Measurements from ENCODE around the gene RPS19BP1.

The RPS19BP1 gene

DNA sequence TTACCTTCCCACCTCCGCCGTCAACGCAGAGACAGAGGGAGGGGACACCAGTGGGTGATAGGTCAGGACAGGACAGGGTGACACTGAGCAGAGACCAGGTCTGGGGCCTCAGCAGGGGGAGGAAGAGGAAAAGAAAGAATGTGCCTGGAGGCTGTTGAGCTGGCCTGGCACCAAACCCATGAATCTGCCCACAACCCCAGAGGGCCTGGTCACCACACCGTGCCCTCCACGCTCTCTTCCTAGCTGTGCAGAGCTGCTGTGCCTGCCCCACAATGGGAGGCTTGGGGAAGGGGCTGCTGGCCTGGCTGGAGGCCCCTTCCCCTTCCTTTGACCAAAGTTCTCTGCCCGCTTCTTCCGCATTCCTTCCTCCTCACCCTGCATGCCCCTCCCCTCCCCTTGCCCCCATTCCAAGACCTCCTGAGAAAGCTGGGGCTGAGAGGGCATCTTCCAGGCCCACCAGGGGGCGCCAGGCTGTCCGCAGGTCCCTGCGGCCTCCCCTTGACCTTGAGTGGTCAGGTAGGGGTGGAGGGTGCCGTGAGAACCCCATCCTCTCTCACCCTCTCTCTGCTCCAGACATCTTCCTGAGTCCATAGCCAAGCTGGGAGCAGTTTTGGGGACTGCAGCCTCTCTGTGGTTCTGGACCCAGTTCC, 27.0 kb upstream of the RPS19BP1 start:
- no peak for DNase-seq (ENCODE audit: low read depth in 2 of 2)

DNA sequence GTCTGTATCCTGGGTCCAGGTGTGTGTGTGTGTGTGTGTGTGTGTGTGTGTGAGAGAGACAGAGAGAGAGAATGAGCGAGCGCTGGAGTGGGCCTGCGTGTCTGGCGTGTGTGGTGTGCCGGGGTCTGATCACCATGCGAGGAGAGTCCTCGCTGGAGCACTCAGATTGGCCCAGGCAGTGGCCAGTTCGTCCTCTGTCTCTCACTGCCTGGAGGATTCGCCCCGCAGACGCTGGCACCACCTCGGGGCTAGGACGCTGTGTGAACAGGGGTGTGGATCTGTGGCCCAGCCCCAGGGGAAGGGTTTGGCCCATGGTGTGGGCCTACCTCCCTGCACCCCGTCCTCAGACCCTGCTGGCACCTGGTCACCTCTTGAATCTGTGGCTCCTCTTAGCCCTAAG, 26.4 kb upstream of the RPS19BP1 start:
- DNase-seq (ENCODE audit: low read depth in 2 of 2), result no peak

DNA sequence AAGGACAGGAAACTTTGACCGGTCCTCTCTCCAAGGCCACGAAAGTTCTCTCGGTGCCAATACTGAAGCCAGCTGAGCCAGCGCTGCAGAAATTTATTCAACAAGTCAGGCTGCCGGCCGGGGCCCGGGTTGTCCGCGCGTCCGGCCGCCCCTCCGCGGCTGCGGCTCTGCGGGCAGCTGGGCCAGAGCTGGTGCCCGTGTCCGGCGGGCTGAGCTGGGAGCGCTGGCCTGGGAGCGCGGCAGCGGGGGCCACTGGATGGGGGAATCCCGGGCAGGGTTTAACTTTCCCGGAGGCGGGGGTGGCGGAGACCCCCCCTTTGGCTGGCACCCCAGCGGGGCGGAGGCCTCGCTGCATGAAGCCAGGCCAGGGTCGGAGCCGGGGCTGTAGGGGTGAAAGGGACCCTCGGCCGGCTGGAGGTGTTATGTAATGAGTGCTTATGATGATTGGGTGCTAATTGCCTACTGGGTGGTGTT, 25.7 kb upstream of the RPS19BP1 start:
- no peak for DNase-seq (ENCODE audit: low read depth in 2 of 2)

DNA sequence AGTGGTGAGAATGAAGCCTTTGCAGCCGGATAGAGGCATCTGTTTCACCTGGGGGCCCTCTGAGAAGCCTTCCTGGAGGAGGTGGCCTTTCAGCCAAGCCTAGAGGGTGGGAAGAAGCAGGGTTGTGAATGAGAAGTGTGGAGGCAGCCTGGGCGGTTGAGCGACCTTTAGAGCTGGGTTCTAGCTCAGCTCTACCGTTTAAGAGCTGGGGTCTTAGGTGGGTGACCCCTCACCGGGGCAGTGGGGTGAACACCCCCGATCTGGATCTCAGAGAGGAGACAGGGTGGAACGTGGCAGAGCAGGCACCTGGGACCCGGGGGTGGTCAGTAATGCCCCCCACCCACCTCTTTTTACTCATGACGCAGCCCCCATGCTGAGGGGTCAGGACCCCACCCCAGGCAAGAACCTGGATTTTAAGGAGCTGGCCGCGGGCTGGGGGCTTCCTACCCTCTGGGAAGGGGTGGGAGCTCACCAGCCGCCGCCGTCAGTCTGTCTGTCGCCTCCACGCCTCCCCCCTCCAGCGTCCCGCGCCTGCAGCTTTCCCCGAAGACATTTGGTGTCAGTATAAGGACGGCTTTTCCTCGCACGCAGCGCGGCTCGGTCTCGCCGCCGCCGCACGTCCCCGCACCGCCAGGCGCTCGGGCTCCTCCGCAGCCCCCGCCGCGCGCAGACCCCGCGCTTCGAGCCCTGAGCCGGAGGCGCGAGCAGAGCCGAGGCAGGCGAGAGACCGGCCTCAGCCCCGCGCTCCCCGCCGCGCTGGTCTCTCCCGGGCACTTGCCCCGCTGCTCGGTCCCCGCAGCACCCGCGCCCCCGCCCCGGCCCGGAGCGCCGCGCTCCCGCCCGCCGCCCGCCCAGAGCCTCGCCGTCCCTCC, 24.7 kb upstream of the RPS19BP1 start:
- no peak for DNase-seq (ENCODE audit: low read depth in 2 of 2)

DNA sequence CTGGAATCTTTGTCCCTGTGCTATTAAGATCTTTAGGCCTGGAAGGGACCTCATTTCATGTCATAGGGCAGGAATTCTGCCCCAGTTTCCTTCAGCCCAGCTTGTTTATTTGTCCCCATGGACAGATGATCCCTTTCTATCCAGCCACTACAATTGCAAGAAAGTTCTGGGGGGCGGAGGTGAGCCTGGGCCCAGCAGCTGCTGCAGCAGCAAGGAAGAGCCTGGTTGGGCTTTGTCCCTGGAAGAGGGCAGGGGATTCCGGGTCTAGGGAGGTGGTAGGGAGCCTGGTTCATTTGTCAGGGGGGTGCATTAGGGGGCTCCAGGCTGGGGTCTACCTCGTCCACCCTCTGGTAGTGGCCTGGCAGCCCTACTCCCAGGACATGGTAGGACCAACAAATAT, 21.6 kb upstream of the RPS19BP1 start:
- DNase-seq (ENCODE audit: low read depth in 2 of 2), result no peak

DNA sequence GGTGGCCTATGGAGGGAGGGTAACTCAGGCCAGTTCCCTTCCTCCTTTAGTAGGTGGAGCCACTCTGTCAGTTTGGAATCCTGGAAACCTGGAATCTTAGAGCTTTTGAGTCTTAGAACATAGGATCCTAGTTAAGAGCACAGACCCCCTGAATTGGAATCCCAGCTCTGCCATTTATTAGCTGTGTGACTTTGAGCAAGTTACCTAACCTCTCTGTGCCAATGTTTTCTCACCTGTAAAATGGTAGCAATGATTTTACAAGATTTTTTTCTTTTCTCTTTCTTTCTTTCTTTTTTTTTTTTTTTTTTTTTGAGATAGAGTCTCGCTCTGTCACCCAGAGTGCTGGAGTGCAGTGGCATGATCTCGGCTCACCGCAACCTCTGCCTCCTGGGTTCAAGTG, 20.9 kb upstream of the RPS19BP1 start:
- DNase-seq (ENCODE audit: low read depth in 2 of 2), result no peak

DNA sequence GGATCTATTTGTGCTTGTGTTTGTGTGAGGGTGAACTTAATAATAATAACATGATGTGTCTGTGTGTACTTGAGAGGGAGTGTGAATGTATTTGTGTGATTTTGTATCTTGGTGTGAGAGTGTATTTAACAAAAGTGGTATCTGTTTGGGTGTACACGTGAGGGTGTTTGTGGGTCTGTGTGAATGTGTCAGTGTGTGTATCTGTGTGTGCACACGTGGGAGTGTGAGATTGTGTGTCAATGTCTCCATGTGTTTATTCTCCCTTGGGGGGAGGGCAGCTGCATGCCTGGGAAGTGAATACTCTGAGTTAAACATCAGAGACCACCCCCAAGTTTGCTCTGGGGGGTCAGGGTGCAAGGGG, 15.0 kb upstream of the RPS19BP1 start:
- DNase-seq (ENCODE audit: low read depth in 2 of 2), result no peak

DNA sequence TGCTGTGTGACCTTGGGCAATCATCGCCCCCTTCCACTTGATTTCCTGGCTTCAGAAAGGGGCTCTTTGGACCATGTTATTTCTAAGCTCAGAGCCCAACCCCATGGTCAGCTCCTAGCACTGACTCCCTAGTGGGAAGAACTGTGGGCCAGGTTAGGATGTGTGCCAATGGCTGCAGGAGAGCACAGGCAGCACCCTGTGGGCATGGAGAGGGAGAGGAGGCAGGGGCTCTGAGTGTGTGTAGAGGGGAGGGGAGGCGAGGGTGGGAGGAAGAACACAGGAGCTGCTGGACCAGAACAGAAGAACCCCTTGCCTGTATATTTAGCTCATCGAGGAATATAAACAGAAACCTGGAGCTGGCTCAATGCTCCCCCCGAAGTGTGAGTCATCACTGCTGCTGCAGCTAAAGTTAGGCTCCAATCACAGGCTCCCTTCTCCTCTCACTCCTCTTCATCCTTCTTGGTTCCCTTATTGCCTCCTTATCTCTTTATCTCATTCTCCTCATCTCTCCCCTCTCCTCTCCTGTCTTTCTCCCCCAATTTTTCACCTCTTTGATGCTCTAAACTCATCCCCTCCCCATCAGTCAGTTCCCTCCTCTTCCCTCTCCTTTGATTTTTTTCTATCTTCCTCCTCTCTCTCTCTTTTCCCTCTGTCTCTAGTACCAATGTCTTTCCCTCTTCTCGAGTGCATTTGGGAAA, 14.5 kb upstream of the RPS19BP1 start:
- DNase-seq (ENCODE audit: low read depth in 2 of 2), result no peak

DNA sequence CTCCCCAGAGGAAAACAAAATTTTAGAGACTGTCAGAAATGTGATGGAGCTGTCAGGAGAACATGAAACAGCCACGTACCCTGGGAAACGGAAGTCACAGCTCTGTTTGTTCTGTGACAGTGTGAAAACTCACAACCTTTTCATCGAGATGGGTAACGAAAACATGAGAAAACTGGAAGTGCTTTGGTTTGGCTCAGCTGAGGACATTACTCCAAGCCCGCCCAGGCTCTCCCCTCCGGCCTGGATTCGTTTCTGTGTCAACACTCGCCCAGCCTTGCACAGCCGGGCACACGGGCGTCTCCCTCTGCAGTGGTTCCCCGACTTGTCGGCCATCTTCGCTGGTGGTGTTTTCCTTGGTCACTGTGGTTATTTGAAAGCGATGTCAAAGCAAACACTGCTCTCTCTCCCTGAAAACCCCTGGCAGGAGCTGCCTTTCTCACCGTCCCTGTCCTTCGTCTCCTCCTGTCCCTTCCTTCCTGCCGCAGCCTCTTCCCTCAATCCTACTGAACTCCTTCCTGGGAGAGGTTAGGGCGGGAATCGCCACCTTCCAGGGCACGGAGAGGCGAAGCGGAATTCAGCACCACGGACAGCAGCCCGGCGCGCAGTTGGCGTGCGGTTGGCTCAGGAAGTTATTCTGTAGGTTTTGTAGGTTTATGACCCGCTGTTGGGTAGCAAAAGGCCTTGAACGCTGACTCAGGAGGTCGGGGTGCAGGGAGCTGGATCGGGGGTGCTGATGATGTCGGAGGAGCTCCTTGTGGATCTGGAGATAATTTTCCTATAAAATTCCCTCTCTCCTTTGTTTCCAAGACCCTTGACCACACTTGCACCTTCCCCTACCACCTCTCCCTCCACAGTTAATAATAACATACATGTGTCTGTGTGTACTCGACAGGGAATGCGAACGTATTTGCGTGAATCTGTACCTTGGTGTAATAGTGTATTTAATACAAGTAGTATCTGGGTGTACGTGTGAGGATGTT, 13.1 kb upstream of the RPS19BP1 start:
- no peak for DNase-seq (ENCODE audit: low read depth in 2 of 2)

DNA sequence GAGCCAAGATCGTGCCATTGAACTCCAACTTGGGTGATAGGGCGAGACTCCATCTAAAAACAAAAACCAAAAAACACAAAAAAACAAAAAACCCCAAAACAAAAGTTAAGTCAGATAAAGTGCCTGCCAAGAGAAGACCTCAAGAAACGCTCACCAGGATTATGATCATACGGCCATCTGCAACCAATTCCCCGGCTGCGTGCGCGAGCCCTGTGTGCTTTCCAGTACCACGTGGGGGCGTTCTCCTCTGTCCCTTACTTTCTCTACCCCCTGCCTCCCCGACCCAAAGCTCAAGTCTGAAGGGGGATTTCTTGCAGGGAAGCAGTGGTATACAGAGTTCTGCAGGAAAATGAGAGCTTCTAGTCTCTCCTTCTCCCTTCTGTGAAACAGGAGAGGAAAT, 10.5 kb upstream of the RPS19BP1 start:
- DNase-seq (ENCODE audit: low read depth in 2 of 2), result no peak

DNA sequence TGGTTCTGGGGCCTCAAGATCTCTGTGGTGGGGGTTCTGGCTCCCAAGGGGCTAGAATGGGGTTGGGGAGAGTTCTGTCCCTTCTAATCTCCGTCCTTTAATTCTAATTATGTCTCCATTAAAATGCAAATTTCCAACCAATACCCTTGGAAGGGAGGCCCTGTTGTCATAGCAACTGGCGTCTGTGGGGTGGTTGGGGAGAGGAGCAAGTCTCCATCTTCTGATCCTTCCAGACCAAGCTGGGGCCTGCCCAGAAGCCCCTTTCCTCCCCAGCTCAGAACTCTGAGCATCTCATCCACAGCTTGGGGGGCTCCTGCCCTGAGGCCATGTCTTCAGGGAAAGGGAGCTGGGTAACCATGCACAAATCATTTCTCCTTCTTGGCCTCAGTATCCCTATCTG, 5.4 kb upstream of the RPS19BP1 start:
- DNase-seq (ENCODE audit: low read depth in 2 of 2), result no peak

DNA sequence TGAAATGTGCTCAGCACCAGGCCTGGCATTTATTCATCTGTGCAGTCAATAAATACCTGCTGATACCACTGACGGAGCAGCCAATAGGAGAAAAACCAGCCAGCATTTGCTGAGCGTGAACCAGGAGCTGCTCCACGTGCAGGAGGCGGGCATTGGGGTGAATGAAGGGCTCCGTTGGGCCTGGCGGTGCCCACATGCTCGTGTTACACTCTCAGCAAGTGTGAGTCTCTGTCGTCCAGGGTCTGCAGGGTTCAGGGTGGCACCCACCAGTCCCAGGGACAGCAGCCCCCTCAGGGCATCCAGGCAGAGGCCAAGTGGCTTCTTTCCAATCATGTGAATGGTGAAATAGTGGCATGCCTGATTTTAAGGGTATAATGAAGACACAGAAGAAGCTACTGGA, 4.2 kb upstream of the RPS19BP1 start:
- DNase-seq (ENCODE audit: low read depth in 2 of 2), result no peak

DNA sequence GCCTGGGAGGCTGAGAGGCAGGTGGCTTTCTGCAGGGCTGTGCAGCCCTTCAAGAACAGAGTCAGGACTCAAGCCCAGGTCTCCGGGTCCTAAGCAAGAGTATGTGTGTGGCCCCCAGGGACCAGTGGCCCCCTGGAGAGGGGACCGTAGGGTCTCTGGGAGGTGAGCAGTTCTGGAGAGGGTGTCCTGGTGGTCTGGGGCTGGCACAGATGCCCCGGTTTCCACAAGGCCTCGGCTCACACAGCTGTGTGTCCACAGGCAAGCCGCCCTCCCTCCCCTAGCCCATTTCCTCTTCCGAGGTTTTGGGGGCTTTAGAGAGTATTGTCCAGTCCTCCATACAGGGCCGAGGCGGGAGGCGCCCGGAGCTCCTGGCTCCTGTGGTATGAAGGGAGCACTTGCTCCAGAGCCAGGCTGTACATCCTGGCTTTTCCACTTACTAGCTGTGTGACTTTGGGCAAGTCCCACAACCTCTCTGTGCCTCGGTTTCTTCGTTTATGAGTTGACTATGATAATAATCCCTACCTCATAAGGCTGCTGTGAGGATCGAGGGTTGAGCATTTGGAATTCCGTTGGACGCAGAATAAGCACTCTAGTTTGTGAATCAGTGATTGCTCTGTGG, 3.4 kb upstream of the RPS19BP1 start:
- DNase-seq (ENCODE audit: low read depth in 2 of 2), result no peak

DNA sequence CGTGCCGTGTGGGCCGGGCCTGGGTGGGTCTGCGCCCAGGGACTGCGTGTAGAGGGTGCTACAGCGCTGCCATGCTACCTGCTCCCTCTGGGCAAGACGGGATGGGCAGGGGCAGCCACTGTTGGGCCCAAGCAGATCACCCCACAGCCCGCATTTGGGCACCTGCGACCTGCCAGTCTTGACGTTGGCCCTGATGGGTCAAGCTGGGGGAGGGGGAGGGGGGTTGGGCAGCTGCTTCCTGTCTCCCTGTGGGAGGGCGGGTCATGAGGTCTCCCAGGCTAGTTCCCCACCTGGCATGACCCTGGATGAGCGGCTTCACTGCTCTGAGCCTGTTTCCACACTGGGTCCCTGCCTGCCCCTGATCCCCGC, 2.8 kb upstream of the RPS19BP1 start:
- DNase-seq (ENCODE audit: low read depth in 2 of 2), result no peak

DNA sequence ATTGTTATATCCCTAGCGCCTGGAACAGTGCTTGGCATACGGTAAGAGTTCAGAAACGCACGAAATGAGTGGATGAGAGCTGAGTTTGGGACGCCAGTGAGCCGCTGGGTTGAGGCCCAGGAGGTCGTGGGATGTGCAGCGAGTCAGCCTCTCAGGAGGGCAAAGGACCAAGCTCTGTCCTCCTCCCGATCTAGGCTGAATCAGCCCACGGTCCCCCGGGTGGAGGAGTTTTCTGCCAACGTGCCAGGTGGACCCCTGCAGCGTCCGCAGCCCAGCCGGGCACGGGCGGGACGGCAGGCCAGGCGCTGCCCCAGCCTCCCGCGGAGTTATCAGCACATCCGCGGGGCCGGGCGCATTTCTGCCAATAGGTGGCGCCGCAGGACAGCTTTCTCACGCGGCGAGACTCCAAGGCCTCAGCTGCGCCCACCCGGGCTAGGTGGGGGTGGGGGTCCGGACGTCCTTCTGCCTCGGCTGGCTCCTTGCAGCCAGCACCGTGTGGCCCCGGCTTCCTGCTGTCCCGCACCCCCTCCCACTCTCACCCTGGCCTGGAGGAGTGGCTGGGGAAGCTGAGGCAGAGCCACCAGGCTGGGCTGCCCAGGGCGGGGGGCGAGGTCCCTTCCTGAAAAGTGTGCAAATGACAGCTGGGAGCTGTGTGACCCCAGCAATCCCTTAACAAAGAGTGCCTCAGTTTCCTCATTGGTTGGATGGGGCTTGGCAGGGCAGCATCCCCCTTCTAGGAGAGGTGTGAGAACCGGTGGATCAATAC, 2.2 kb upstream of the RPS19BP1 start:
- peak; percentile 63 to 70 for DNase-seq (ENCODE audit: low read depth in 2 of 2)

DNA sequence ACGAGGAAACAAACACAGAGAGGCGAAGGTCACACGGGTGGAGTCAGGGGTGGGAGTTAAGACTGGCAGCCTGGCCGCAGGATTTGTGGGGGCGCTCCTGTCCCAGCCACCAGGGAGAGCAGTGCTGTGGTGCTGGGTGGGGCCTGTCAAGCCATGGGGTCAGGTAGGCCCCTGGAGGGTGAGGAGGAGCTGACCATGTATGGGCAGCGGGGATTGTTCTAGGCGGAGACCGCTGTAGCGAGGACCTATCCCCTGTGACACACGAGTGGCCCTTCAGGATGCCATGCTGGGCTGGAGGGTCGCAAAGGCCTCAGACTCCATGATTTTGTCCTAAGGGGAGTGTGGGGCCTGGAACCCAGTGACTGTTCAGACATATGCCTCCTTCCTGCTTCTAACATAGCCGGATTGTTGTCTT, 1.6 kb upstream of the RPS19BP1 start:
- DNase-seq (ENCODE audit: low read depth in 2 of 2), result no peak

DNA sequence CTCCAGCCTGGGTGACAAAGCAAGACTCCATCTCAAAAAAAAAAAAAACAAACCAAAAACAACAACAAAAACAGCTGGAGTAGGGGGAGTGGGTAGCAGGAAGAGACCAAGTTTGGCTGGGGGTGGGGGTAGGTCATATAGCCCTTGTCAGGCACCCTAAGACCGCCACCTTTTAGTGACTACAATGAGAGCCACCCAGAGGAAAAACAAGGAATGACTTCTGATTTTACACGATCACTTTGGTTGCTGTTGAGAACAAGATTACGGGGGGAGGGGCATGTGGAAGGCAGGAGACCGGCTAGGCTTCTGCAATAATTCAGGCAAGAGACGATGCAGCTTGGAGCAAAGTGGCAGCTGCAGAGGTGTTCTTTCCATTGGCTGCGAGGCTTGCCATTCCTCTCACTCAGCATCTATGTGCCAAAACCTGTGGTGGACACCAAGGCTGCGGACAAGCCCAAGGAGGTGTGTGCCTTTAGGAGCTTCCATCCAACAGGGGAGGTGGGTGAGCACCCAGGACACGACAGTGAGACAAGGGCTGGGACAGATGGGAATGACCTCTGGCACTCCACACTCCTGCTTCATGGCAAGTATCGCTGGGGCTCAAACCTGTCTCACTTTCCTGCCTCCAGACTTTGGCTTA, 1.7 kb downstream of the RPS19BP1 start:
- no peak for DNase-seq (ENCODE audit: low read depth in 2 of 2)

DNA sequence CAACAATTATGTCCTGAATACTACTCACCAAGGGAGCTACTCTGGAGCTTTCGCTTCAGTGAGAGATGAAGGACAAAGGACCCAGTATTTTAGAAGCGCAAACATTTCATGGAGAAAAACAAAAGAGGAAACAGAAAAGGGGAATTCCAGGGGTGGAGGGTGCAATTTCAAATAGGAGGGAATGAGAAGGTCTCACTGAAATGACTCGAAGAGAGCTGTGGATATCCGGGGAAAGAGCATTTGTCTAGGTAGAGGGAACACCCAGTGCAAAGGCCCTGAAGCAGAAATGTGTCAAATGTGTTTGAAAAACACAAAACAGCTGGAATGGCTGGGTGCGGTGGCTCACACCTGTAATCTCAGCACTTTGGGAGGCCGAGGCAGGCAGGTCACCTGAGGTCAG, 2.4 kb downstream of the RPS19BP1 start:
- DNase-seq (ENCODE audit: low read depth in 2 of 2), result no peak

DNA sequence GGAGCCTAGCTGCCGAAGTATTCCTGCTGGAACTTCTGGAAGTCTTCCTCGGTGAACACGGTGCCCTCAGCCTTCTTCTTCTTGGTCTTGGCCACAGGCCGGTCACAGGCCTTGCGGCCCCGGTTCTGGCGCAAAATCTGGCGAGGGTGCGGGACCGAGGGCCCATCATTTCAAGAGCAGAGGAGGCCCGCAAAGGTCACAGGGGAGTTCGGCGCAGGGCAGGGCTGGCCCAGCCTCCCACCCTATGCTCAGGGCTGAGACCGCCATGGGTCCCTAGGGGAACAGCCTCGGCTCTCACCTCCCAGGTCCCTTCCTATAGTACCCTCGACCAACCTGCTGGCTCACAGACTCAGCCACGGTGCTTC, 3.1 kb downstream of the RPS19BP1 start:
- no peak for DNase-seq (ENCODE audit: low read depth in 2 of 2)

All from stimulated activated CD8-positive, alpha-beta memory T cell treated with anti-CD3 and anti-CD28 coated beads, Interleukin-15, amount 100 ng/mL, for 48 hours (primary cell).